OCI-LY1 (cell line): ENCODE data around the gene GPRIN2.

Source experiments
- CTCF ChIP-seq: fragments of 200-600 bp; sonication (generic), shearing (Covaris generic); IDR thresholded peaks from 2 replicates; pipeline ENCODE4 v1.5.1; 2017; ENCODE audit warnings: mild to moderate bottlenecking, antibody characterized with exemption, low read length, moderate library complexity, mixed read lengths
- EZH2 ChIP-seq: fragments of 200-600 bp; sonication (generic), shearing (Covaris generic); IDR thresholded peaks from 2 replicates; pipeline ENCODE4 v1.8.0; 2017; ENCODE audit warnings: borderline replicate concordance, mixed run types, mild to moderate bottlenecking, antibody characterized with exemption, low read length, moderate library complexity, mixed read lengths

GRCh38 chr10:46514431-46514861 is 42.0 kb downstream of the GPRIN2 start:
- TF ChIP-seq EZH2 (no peak), CTCF (no peak)
